Hypothalamus (tissue), 51 donors: ENCODE results near the gene DMBX1.
A peak's percentile ranks its signal among the peaks of the same experiment; 100 is the strongest.

Source experiments
- DNase-seq, 51 donors: peaks; one replicate each; lab custom pipeline; 2025; lab: John Stamatoyannopoulos, UW

The DMBX1 gene

GRCh38 chr1:46522969-46523320 is 33.3 kb downstream of the DMBX1 start:
- DNase-seq = no peak

- no peak for DNase-seq
Observed at GRCh38 chr1:46523496-46524353, 34.1 kb downstream of the DMBX1 start.

- DNase-seq = no peak
Observed at GRCh38 chr1:46524843-46525242, 35.2 kb downstream of the DMBX1 start.

- no peak for DNase-seq
Observed at GRCh38 chr1:46525253-46525983, 35.8 kb downstream of the DMBX1 start.

- DNase-seq = no peak
Observed at GRCh38 chr1:46526013-46526690, 36.5 kb downstream of the DMBX1 start.

- DNase-seq = no peak
Observed at GRCh38 chr1:46526691-46527291, 37.2 kb downstream of the DMBX1 start.

GRCh38 chr1:46527474-46528296 is 38.0 kb downstream of the DMBX1 start:
- DNase-seq = peak in 46 of 51 donors; percentile 26 to 87 (median 62)

- DNase-seq = peak in 4 of 51 donors; percentile 13 to 72 (median 37)
Observed at GRCh38 chr1:46528297-46528955, 38.8 kb downstream of the DMBX1 start.

- DNase-seq = peak in 1 of 51 donors; percentile 36
Observed at GRCh38 chr1:46529031-46529630, 39.5 kb downstream of the DMBX1 start.

- DNase-seq = no peak
Observed at GRCh38 chr1:46530311-46530710, 40.7 kb downstream of the DMBX1 start.

GRCh38 chr1:46530791-46531409 is 41.3 kb downstream of the DMBX1 start:
- DNase-seq = peak in 1 of 51 donors; percentile 19

GRCh38 chr1:46532095-46532494 is 42.5 kb downstream of the DMBX1 start:
- DNase-seq = no peak

GRCh38 chr1:46532498-46533178 is 43.0 kb downstream of the DMBX1 start:
- peak in 41 of 51 donors; percentile 16 to 79 (median 43) for DNase-seq

- DNase-seq = peak in 23 of 51 donors; percentile 19 to 63 (median 48)
Observed at GRCh38 chr1:46533179-46533864, 43.7 kb downstream of the DMBX1 start.

GRCh38 chr1:46535063-46535462 is 45.4 kb downstream of the DMBX1 start:
- no peak for DNase-seq

GRCh38 chr1:46536527-46536926 is 46.9 kb downstream of the DMBX1 start:
- no peak for DNase-seq

- no peak for DNase-seq
Observed at GRCh38 chr1:46537651-46538050, 48.0 kb downstream of the DMBX1 start.
